HCT116 (cell line): ENCODE measurements around the gene MCOLN3. TPM values are rescaled to one million over a fixed set of nuclear protein-coding genes. Genes with fewer than 3 reads are reported as not detected.

Source experiments
- ATAC-seq: fragments of 200-7000 bp; cut with Tn5 transposase; 2 replicates; pipeline ENCODE4 v1.9.1; 2020; ENCODE audit warnings: mild to moderate bottlenecking, moderate library complexity
- BruUV-seq: library from RNA; stranded (reverse); fragments of 400-500 nt; replicated peaks from 2 replicates; lab custom pipeline; 2021; lab: Mats Ljungman, UMichigan
- CTCF ChIA-PET: fragments of 300-600 bp; sonication (Branson Sonifier 250); formaldehyde crosslinking; loops from one replicate; lab custom pipeline; 2021; ENCODE audit warnings: antibody characterized with exemption; lab: Charles Lee
- POLR2A ChIA-PET: fragments of 300-600, 350-600 bp; sonication (Branson Sonifier 250); formaldehyde crosslinking; loops from one replicate; lab custom pipeline; 2021; ENCODE audit warnings: antibody characterized with exemption; lab: Charles Lee
- RAD21 ChIA-PET, 2 experiments: fragments of 300-600 bp; sonication (Branson Sonifier 250); formaldehyde crosslinking; loops; one replicate each; lab custom pipeline; 2023; ENCODE audit warnings: low total read pairs in 2 of 2; ENCODE audit not compliant: uncharacterized antibody in 2 of 2, unreplicated experiment in 2 of 2, low non-redundant PET in 1 of 2; lab: Charles Lee
- DNase-seq: peaks from one replicate; pipeline ENCODE4 v3.0.0-alpha.2; 2010; ENCODE audit warnings: low read depth, low spot score
- H2AFZ ChIP-seq: fragments of 200-600 bp; shearing (Covaris generic), sonication (generic); 2 replicates; pipeline ENCODE4 v1.6.1; 2017; ENCODE audit warnings: low read depth, mixed run types, mixed read lengths, antibody characterized with exemption, low read length; ENCODE audit not compliant: poor library complexity, severe bottlenecking
- H3K27ac ChIP-seq: 2 replicates; pipeline ENCODE4 v1.5.1; 2012; ENCODE audit warnings: low read depth, low read length
- H3K27me3 ChIP-seq: fragments of 200-600 bp; sonication (generic); 2 replicates; pipeline ENCODE4 v1.6.1; 2016; ENCODE audit warnings: mixed run types, low read length, mixed read lengths; ENCODE audit not compliant: insufficient read depth
- H3K36me3 ChIP-seq, 2 experiments: fragments of 200-500 bp in 1 of 2; fragments of 200-600 bp in 1 of 2; sonication (Bioruptor generic) in 1 of 2; sonication (generic) in 1 of 2; 2 replicates each; pipeline versions ENCODE4 v1.5.1 to v1.6.1; 2014 to 2016; ENCODE audit warnings: low read length in 2 of 2, inconsistent platforms in 1 of 2, mixed read lengths in 1 of 2, mixed run types in 1 of 2; ENCODE audit not compliant: insufficient read depth in 2 of 2, control insufficient read depth in 1 of 2
- H3K4me1 ChIP-seq, 2 experiments: fragments of 200-600 bp in 1 of 2; sonication (generic) in 1 of 2; 2 replicates each; pipeline versions ENCODE4 v1.5.1 to v1.6.1; 2012 to 2017; ENCODE audit warnings: low read length in 2 of 2, inconsistent platforms in 1 of 2, mild to moderate bottlenecking in 1 of 2, mixed read lengths in 1 of 2, mixed run types in 1 of 2, moderate library complexity in 1 of 2; ENCODE audit not compliant: insufficient read depth in 2 of 2, control insufficient read depth in 1 of 2
- H3K4me2 ChIP-seq: fragments of 200-600 bp; sonication (generic); 2 replicates; pipeline ENCODE4 v1.6.1; 2017; ENCODE audit warnings: mixed run types, low read length, mixed read lengths
- H3K4me3 ChIP-seq, 2 experiments: fragments of 200-600 bp in 1 of 2; sonication (generic) in 1 of 2; replicated peaks in 1 of 2; 2 replicates each; pipeline ENCODE4 v1.5.1; 2011 to 2016; ENCODE audit warnings: low read length in 2 of 2, control low read depth in 1 of 2, low read depth in 1 of 2, mild to moderate bottlenecking in 1 of 2, mixed read lengths in 1 of 2, mixed run types in 1 of 2
- H3K79me2 ChIP-seq: fragments of 200-600 bp; sonication (generic); 2 replicates; pipeline ENCODE4 v1.6.1; 2017; ENCODE audit warnings: mild to moderate bottlenecking, mixed run types, low read length, moderate library complexity, mixed read lengths; ENCODE audit not compliant: insufficient read depth
- H3K9ac ChIP-seq: fragments of 200-600 bp; sonication (generic); 2 replicates; pipeline ENCODE4 v1.6.1; 2016; ENCODE audit warnings: low read length, mixed read lengths
- H3K9me2 ChIP-seq: fragments of 200-600 bp; sonication (generic), shearing (Covaris generic); 2 replicates; pipeline ENCODE4 v1.6.1; 2017; ENCODE audit warnings: mixed run types, mild to moderate bottlenecking, moderate library complexity; ENCODE audit not compliant: insufficient read depth
- H3K9me3 ChIP-seq, 2 experiments: fragments of 200-500 bp in 1 of 2; fragments of 200-600 bp in 1 of 2; sonication (Bioruptor generic) in 1 of 2; sonication (generic) in 1 of 2; 2 replicates each; pipeline ENCODE4 v1.6.1; 2014 to 2017; ENCODE audit warnings: low read length in 2 of 2, mixed read lengths in 2 of 2, inconsistent platforms in 1 of 2, low read depth in 1 of 2, mild to moderate bottlenecking in 1 of 2, mixed run types in 1 of 2, moderate library complexity in 1 of 2; ENCODE audit not compliant: control insufficient read depth in 1 of 2, insufficient read depth in 1 of 2
- H4K20me1 ChIP-seq: fragments of 200-600 bp; sonication (generic), shearing (Covaris generic); 2 replicates; pipeline ENCODE4 v1.6.1; 2017; ENCODE audit warnings: mixed run types, mild to moderate bottlenecking, moderate library complexity; ENCODE audit not compliant: insufficient read depth
- EZH2phosphoT487 ChIP-seq: fragments of 200-600 bp; IDR thresholded peaks from 2 replicates; pipeline ENCODE4 v1.6.1; 2018; ENCODE audit warnings: antibody characterized with exemption, borderline replicate concordance
- FOSL1 ChIP-seq: IDR thresholded peaks from 2 replicates; pipeline ENCODE4 v1.6.1; 2012; ENCODE audit warnings: low read depth
- JUND ChIP-seq: IDR thresholded peaks from 2 replicates; pipeline ENCODE4 v1.6.1; 2012
- POLR2A ChIP-seq: IDR thresholded peaks from 2 replicates; pipeline ENCODE4 v1.7.0; 2011; ENCODE audit warnings: borderline replicate concordance; ENCODE audit not compliant: insufficient read depth, insufficient read length; ENCODE audit errors: extremely low read depth
- POLR2AphosphoS5 ChIP-seq: IDR thresholded peaks from 2 replicates; pipeline ENCODE4 v1.6.1; 2011; ENCODE audit warnings: mild to moderate bottlenecking, low read depth, low read length, moderate library complexity
- SP1 ChIP-seq: IDR thresholded peaks from 2 replicates; pipeline ENCODE4 v1.6.1; 2012; ENCODE audit warnings: low read depth
- intact Hi-C: fragments of 100-400 bp; cut with micrococcal nuclease; formaldehyde crosslinking; loops from 2 replicates; pipeline ENCODE4 v1.10.0; 2022
- total RNA-seq: library from RNA; stranded (reverse); gene quantifications from one replicate; pipeline ENCODE4 v1.2.1, GENCODE V29; 2021; ENCODE audit not compliant: unreplicated experiment
- TF ChIP-seq, protein P1 (sequence below): IDR thresholded peaks from 2 replicates; pipeline ENCODE4 v1.6.1; 2012
- TF ChIP-seq, protein P2 (sequence below): IDR thresholded peaks from 2 replicates; pipeline ENCODE4 v1.6.1; 2012
- TF ChIP-seq, protein P3 (sequence below): IDR thresholded peaks from 2 replicates; pipeline ENCODE4 v1.6.1; 2011; ENCODE audit warnings: mild to moderate bottlenecking, low read length, moderate library complexity; ENCODE audit not compliant: insufficient replicate concordance; ENCODE audit errors: extremely low read depth
- TF ChIP-seq, protein P4 (sequence below), 3 experiments: fragments of 200-600 bp in 1 of 3; sonication (generic) in 1 of 3; IDR thresholded peaks in 2 of 3; conservative IDR thresholded peaks in 1 of 3; 2 replicates each; pipeline ENCODE4 v1.5.1; 2012 to 2017; ENCODE audit warnings: low read depth in 2 of 3, low read length in 2 of 3, antibody characterized with exemption in 1 of 3, borderline replicate concordance in 1 of 3, control low read depth in 1 of 3, mild to moderate bottlenecking in 1 of 3, mixed read lengths in 1 of 3, mixed run types in 1 of 3, moderate library complexity in 1 of 3; ENCODE audit not compliant: insufficient read depth in 1 of 3

Gene MCOLN3
- total RNA-seq, 1 experiment from 2014 or later: 10.7 TPM

DNA sequence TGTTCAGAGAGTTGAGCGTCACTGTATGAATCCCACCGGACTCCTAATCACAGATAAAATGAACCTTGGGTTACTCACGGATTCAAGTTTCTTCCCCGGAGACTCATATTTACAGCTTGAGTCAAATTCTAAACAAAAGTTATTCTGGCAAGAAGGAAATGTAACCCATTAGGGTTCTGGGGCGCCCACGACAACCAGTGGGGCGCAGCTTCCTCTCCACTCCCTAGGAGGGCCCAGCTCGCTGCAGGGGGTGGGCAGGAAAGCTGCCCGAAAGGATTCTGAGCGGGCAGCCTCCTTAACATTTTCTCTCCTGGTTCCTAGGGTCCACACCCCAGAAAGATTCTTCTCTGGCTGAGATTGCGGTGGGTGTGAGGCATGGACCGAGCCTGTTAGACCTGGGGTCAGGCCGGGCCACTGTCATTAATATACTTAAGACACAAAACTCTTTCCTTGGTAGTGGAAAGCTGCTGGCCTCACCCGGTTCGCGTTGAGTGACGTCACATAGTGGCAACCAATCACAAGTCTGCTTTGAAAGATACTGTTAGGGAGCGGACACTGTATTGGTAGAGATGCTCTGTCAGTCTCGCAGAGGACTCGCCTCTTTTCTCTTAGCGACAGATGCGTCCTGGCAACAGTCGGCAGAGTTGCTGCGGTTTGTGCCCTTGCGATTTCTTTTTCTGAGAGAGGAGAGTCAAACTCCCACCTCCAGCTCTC, 13.6 kb upstream of the MCOLN3 start:
- ATAC-seq (peak; percentile 100), DNase-seq (peak; percentile 98)
- Histone ChIP-seq H3K9me3 (no peaks in the 10 kb centered on the region), H3K4me3 (peak overlapping the region; percentile 51 to 68), H3K9ac (peak overlapping the region; percentile 54)
- BruUV-seq: no TSS peak
- TF ChIP-seq, protein P1, sequence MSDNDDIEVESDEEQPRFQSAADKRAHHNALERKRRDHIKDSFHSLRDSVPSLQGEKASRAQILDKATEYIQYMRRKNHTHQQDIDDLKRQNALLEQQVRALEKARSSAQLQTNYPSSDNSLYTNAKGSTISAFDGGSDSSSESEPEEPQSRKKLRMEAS: no peak
- TF ChIP-seq, protein P2, sequence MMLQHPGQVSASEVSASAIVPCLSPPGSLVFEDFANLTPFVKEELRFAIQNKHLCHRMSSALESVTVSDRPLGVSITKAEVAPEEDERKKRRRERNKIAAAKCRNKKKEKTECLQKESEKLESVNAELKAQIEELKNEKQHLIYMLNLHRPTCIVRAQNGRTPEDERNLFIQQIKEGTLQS: no peak
- TF ChIP-seq POLR2AphosphoS5 (peak; percentile 36; the same call in 1 of the 2 replicates), SP1 (peak; percentile 94), POLR2A (no peak)
- TF ChIP-seq, all 23 proteins: peak for 2
- no peaks in the 10 kb centered on the region for H3K27me3 ChIP-seq
- peak overlapping the region; percentile 91 for H2AFZ ChIP-seq
- H3K79me2 ChIP-seq: no peaks in the 10 kb centered on the region
- H3K4me2 ChIP-seq: peak overlapping the region; percentile 92
- intact Hi-C loops: no loop called here
- H3K9me2 ChIP-seq: no peaks in the 10 kb centered on the region
- ChIA-PET CTCF (interaction anchor here (1.0 kb wide), 1 partner anchor 117 kb away, joined by 3 read pairs; no protein-coding TSS in a partner anchor), POLR2A (interaction anchor here (1.0 kb wide), 1 partner anchor 10 kb away, joined by 4 read pairs; no protein-coding TSS in a partner anchor), RAD21 (no interaction called here)
- no peaks in the 10 kb centered on the region for H3K36me3 ChIP-seq
- H4K20me1 ChIP-seq: no peaks in the 10 kb centered on the region
- H3K27ac ChIP-seq: no peak overlapping the region
- H3K4me1 ChIP-seq: peaks cover 0 to 17% of the 10 kb centered on the region in 2 experiments; a peak in 3 of 4 replicates

DNA sequence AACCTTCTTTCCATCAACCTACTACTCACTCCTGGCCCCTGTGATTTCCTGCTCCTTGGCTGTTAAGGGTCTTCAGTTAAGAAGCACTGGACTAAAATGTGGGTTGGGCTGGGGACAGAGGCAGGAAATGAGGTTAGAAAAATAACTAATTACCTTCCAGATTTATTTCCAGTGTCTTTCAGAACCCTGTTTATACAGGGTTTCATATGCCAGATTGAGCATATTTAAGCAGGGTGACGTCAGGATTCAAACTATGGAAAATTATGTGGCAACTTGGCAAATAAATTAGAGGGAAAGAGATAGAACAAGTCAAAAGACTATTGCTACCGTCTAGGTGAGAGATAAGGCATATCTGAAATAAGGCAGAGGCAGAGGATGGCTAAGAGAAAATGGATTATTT, 11.7 kb upstream of the MCOLN3 start:
- H2AFZ ChIP-seq: no peak overlapping the region
- intact Hi-C loops: no loop called here
- no peak for DNase-seq
- ChIA-PET CTCF (no interaction called here), POLR2A (no interaction called here), RAD21 (no interaction called here)
- TF ChIP-seq JUND (no peak), POLR2A (no peak), FOSL1 (no peak), EZH2phosphoT487 (no peak)
- TF ChIP-seq, protein P1: no peak
- TF ChIP-seq, protein P3, sequence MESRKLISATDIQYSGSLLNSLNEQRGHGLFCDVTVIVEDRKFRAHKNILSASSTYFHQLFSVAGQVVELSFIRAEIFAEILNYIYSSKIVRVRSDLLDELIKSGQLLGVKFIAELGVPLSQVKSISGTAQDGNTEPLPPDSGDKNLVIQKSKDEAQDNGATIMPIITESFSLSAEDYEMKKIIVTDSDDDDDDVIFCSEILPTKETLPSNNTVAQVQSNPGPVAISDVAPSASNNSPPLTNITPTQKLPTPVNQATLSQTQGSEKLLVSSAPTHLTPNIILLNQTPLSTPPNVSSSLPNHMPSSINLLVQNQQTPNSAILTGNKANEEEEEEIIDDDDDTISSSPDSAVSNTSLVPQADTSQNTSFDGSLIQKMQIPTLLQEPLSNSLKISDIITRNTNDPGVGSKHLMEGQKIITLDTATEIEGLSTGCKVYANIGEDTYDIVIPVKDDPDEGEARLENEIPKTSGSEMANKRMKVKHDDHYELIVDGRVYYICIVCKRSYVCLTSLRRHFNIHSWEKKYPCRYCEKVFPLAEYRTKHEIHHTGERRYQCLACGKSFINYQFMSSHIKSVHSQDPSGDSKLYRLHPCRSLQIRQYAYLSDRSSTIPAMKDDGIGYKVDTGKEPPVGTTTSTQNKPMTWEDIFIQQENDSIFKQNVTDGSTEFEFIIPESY: no peak
- TF ChIP-seq, protein P4, sequence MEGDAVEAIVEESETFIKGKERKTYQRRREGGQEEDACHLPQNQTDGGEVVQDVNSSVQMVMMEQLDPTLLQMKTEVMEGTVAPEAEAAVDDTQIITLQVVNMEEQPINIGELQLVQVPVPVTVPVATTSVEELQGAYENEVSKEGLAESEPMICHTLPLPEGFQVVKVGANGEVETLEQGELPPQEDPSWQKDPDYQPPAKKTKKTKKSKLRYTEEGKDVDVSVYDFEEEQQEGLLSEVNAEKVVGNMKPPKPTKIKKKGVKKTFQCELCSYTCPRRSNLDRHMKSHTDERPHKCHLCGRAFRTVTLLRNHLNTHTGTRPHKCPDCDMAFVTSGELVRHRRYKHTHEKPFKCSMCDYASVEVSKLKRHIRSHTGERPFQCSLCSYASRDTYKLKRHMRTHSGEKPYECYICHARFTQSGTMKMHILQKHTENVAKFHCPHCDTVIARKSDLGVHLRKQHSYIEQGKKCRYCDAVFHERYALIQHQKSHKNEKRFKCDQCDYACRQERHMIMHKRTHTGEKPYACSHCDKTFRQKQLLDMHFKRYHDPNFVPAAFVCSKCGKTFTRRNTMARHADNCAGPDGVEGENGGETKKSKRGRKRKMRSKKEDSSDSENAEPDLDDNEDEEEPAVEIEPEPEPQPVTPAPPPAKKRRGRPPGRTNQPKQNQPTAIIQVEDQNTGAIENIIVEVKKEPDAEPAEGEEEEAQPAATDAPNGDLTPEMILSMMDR (IDR thresholded peaks at IDR 0.05 in 2 of 3, conservative IDR thresholded peaks at IDR 0.05 in 1 of 3; ENCODE audit: borderline replicate concordance in 1 of 3, insufficient read depth in 1 of 3, low read depth in 2 of 3, low read length in 2 of 3): no peak
- H3K79me2 ChIP-seq: no peaks in the 10 kb centered on the region
- no peaks in the 10 kb centered on the region for H3K9me2 ChIP-seq
- ATAC-seq: no peak
- H3K4me3 ChIP-seq: no peak overlapping the region
- no peaks in the 10 kb centered on the region for H3K27me3 ChIP-seq
- BruUV-seq: no TSS peak
- no peaks in the 10 kb centered on the region for H3K9me3 ChIP-seq
- H3K36me3 ChIP-seq: no peaks in the 10 kb centered on the region
- H4K20me1 ChIP-seq: no peaks in the 10 kb centered on the region
- H3K4me2 ChIP-seq: no peak overlapping the region
- peaks cover 0 to 17% of the 10 kb centered on the region in 2 experiments; a peak in 3 of 4 replicates for H3K4me1 ChIP-seq
- H3K9ac ChIP-seq: no peak overlapping the region
- H3K27ac ChIP-seq: no peak overlapping the region
